Mammary epithelial cell (primary cell): Measurements from ENCODE around the gene PPP1R37.

Source experiments
- CTCF ChIP-seq, 2 donors: IDR thresholded peaks in 1 of 2; conservative IDR thresholded peaks in 1 of 2; 2 replicates each; pipeline ENCODE4 v1.5.1; 2011 to 2012; ENCODE audit warnings: inconsistent platforms in 2 of 2, low read length in 2 of 2, mild to moderate bottlenecking in 2 of 2, control low read depth in 1 of 2, low read depth in 1 of 2; ENCODE audit not compliant: insufficient read depth in 1 of 2; ENCODE audit errors: extremely low read depth in 1 of 2
- EZH2 ChIP-seq: IDR thresholded peaks from 2 replicates; pipeline ENCODE4 v1.6.1; 2012; ENCODE audit warnings: low read length, inconsistent platforms, borderline replicate concordance

GRCh38 chr19:45066921-45067661 lies 25.9 kb upstream of the PPP1R37 start:
- no peak for TF ChIP-seq EZH2
- no peak for TF ChIP-seq CTCF (conservative IDR thresholded peaks at IDR 0.05 in 1 of 2, IDR thresholded peaks at IDR 0.05 in 1 of 2; ENCODE audit: extremely low read depth in 1 of 2, insufficient read depth in 1 of 2, low read depth in 1 of 2, low read length in 2 of 2)
